IPS-18c (cell line): ENCODE results near the gene MAP3K21.

ENCODE experiments used
- H3K4me3 ChIP-seq: 2 replicates; pipeline ENCODE4 v1.7.0; 2013; ENCODE audit warnings: low read depth, mild to moderate bottlenecking, low read length, moderate library complexity; ENCODE audit not compliant: insufficient read depth
- H3K9me3 ChIP-seq: one replicate; pipeline ENCODE4 v1.6.1; 2013; ENCODE audit warnings: mild to moderate bottlenecking, low read length, moderate library complexity; ENCODE audit not compliant: control insufficient read depth, insufficient read depth

MAP3K21 gene

DNA sequence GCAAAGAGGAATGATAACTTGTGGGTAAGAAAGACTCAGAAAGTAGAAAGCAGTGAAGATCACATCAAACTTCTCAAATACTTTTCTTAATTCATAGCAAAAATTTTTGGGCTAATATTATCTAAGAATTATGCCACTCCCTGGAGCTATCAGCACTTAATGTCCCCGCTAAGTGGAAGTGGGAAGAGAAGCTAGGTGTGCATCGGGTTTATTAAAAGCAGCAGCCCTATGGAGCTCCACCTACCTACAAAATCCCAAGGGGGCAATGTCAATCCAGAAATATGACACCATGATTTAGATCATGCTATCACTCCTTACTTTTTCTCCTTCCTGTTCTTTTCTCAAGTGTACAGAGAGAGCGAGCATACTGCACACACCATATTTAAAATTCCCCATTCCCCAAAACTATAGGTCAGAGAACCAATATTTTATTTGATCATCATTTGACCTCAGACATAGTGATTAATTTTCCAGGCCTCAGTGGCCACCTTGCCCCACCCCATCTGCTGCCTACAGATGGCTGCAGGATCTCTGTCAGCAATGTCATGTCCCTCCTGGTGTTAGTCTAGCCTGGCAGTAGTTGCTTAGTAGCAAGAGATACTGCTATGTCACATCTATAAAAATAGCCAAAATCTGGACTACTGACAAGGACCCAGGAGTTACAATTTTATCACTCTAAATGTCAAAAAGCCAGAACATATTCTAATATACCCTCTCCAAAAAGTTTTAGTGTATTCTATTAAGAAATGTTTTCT, 66.6 kb downstream of the MAP3K21 start:
- Histone ChIP-seq H3K9me3 (no peaks in the 10 kb centered on the region), H3K4me3 (no peak overlapping the region)

DNA sequence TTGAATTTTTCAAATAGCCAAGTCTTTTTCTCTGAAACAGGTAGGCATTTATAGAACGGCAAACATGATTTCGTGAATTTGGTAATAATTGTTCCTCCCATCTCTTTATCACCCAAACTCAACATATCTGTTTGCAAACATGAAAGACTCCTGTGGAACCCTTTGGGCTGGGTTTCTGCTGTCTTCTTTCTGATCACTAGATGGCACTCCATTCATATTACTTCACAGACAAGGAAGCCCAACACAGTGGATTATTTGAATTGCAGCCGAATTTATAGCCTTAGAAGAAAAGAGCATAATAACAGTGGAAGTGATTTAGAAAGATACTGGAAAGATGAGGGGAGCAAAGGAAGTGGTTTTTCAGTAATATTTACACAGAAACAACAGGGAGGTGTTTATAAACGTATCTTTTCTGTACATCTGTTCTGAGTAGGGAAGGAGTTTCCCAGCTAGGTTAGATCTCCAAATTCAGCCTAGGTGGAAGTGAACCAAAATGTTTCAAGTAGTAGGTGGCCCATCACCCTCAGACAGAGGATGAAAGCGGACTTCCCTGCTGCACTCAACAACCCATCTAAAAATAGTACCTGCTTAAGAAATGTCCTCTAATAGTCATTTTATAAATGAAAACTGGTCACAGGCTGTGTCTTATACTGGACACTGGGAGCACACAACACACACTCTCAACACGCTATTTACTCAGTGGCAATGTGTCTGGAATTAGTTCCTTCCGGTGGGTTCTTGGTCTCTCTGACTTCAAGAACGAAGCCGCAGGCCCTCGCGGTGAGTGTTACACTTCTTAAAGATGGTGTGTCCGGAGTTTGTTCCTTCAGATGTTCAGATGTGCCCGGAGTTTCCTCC, 67.6 kb downstream of the MAP3K21 start:
- no peaks in the 10 kb centered on the region for H3K9me3 ChIP-seq
- no peak overlapping the region for H3K4me3 ChIP-seq

DNA sequence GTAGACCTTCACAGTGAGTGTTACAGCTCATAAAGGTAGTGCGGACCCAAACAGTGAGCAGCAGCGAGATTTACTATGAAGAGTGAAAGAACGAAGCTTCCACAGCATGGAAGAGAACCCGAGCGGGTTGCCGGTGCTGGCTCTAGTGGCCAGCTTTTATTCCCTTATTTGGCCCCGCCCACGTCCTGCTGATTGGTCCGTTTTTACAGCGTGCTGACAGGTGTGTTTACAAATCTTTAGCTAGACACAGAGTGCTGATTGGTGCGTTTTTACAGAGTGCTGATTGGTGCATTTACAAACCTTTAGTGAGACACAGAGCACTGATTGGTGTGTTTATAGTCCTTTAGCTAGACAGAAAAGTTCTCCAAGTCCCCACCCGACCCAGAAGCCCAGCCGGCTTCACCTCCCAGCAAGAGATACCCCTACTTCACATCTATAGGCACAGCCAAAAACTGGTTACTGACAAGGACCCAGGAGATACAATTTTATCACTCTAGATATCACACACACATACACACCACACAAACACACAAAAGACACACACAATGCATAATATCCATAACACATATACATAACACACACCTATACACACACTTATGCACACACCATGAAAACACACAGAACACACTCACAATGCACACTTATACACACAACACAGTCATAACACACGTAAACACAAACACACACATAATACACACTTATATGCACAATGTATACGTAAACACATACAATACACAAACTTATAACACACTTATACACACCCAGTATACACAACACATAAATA, 68.5 kb downstream of the MAP3K21 start:
- Histone ChIP-seq H3K9me3 (no peaks in the 10 kb centered on the region), H3K4me3 (no peak overlapping the region)

DNA sequence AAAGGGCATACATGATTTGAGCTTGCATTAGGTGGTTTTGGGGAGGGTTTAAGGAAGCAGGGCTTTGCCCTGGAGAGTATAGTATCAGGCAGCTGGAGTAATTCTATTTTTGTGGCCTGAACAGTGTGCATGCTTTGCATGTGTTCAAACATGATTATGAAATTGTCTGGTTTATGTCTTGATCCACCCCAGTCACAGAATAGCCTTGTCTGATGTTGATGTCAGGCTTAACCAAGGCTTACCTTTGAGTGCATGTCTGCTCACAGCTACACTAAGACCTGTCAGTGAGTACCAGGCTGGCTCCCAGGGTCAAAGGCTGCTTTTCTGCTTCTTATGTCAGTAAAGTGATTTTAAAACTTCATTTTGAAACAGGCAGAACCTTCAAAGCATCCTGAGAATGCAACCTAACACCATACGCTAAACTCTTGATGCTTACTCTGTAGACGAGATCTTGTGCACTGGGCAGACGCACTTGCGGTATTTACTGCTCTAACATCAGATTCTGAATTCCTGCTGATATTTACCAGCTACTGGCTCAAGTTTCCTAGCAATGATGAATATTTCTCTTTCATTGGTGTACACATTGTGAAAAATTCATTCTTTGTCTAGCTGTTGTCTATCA, 78.9 kb downstream of the MAP3K21 start:
- Histone ChIP-seq H3K9me3 (no peaks in the 10 kb centered on the region), H3K4me3 (no peak overlapping the region)

DNA sequence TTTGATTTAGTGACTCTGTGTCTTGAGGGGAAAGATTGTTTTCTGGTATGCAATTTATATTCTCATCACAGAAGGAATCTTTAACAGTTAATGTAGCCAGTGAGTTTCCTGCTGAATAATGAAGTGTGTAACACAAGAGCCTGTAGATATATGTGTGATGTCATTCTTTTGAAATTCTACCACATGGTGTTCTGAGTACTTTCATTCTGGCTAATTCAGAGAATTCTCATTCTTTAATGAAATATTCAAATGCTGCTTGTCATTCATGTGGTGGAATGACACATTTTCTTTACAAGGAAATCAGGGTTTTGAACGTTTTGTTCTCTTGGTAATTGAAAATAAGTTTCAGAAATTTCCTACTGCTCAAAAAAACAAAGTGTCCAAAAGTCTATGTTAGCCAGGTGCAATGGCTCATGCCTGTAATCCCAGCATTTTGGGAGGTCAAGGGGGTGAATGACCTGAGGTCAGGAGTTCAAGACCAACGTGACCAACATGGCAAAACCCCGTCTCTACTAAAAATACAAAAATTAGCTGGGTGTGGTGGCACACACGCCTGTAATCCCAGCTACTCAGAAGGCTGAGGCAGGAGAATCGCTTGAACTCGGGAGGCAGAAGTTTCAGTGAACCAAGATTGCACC, 79.6 kb downstream of the MAP3K21 start:
- Histone ChIP-seq H3K4me3 (no peak overlapping the region), H3K9me3 (no peaks in the 10 kb centered on the region)

DNA sequence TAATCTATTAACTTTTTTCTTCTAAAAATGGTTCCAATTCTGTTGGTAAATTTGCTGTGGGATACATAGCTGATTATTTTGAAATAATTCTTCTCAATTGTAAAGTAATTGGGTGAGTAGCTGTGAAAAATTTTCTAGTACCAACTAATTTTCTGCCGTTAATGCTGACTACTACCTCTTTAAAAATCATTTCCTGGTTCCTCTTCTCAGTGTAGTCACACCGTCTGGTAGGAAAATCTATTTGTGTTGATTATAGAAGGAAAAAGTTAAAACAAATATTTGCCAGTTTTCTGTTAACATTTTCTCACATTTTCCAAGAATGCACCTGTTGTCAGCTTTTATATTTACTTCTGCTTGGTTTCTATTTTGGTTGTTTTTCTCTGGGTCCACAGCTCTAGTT, 82.0 kb downstream of the MAP3K21 start:
- Histone ChIP-seq H3K4me3 (no peak overlapping the region), H3K9me3 (no peaks in the 10 kb centered on the region)

DNA sequence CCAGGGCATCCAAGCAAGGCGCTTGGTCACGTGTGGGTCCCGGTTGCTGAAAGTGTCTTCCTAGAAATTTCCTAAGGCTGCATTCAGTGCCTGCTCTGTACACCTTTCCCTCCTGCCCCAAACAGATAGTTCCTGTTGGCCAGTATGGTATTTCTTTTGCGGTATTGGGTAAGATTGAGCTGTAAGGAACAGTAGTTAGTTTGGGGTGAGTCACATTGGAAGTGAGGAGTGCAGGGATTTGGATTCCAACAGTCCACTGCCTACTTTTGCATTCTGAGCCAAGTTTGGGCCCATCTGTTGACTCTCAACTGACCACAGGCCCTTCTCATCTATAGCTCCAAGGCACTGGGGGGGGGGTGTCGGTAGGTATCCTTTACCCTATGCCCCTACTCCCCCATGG, 83.4 kb downstream of the MAP3K21 start:
- Histone ChIP-seq H3K9me3 (no peaks in the 10 kb centered on the region), H3K4me3 (no peak overlapping the region)

DNA sequence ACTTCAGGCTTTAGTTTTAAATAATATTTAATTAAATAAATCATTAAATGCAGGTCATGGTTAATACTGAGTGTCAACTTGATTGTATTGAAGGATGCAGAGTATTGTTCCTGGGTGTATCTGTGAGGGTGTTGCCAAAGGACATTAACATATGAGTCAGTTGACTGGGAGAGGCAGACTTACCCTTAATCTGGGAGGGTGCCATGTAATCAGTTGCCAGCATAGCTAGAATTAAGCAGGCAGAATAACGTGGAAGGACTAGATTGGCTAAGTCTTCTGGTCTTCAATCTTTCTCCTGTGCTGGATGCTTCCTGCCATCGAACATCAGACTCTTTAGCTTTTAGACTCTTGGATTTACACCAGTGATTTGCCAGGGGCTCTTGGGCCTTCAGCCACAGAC, 85.3 kb downstream of the MAP3K21 start:
- H3K9me3 ChIP-seq = no peaks in the 10 kb centered on the region

DNA sequence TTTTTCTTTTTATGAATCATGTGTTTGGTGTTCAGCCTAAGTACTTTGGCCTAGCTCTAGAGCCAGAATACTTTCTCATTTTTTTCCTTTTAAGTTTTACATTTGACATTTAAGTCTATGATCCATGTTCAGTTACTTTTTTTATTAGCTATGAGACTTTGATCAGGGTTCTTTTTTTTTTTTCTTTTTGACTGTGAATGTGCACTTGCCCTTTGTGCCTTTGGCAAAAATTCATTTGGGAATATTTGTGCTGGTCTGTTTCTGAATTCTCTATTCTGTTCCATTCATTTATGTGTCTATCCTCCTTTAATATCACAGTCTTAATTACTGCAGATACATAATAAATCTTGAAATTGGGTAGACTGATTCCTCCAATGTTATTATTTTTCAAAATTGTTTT, 93.8 kb downstream of the MAP3K21 start:
- Histone ChIP-seq H3K9me3 (no peaks in the 10 kb centered on the region), H3K4me3 (no peak overlapping the region)

More for the DNA sequence above, 85.3 kb downstream of the MAP3K21 start:
- H3K4me3 ChIP-seq = no peak overlapping the region

DNA sequence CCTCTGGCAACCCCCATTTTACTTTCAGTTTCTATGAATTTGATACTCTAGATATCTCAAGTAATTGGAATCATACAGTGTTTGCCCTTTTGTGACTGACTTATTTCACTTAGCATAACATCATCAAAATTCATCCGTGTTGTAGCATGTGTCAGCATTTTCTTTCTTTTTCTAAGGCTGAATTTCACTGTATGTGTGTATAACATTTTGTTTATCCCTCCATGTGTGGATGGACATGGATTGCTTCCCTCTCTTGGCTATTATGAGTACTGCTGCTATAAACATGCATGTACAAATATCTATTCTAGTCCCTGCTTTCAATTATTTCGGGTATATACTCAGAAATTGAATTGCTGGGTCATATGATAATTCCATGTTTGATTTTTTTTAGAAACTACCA, 97.3 kb downstream of the MAP3K21 start:
- Histone ChIP-seq H3K9me3 (no peaks in the 10 kb centered on the region), H3K4me3 (no peak overlapping the region)

DNA sequence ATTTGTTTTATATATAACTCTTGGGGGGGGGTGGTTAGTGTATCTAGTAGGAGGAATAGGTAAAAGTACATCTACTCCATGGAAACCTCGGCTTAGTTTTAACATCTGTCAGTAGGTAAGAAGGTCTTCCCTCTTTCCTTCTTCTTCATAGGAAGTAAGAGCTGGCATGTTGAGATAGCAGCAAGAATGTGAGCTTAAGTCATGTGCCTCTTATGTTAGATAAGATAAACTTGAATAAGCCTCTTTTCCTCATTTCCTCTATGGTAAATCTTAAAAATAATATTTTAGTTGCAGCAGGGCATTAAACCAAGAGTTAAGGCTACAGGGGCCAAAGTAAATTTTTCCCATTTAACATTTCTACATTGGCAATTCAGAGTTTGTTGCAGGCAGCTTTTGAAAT, 100.4 kb downstream of the MAP3K21 start:
- no peak overlapping the region for H3K4me3 ChIP-seq
- H3K9me3 ChIP-seq = no peaks in the 10 kb centered on the region

DNA sequence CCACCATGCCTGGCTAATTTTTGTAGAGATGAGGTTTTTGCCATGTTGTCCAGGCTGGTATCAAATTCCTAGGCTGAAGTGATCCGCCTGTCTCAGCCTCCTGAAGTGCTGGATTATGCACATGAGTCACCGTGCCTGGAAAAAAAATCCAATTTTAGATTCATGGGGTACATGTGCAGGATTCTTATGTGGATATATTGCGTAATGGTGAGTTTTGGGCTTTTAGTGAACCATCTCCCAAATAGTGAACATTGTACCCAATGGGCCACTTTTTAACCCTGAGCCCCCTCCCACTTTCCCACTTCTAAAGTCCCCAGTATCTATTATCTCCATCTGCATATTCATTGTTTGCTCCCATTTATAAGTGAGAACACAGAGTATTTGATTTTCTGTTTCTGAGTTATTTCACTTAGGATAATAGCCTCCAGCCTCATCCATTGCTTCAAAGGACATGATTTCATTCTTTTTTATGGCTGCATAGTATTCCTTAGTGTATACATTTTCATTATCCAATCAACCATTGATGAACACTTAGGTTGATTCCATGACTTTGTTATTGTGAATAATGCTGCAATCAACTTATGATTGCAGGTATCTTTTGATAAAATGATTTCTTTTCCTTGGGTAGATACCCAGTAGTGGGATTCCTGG, 104.4 kb downstream of the MAP3K21 start:
- H3K4me3 ChIP-seq = no peak overlapping the region
- H3K9me3 ChIP-seq = no peaks in the 10 kb centered on the region

DNA sequence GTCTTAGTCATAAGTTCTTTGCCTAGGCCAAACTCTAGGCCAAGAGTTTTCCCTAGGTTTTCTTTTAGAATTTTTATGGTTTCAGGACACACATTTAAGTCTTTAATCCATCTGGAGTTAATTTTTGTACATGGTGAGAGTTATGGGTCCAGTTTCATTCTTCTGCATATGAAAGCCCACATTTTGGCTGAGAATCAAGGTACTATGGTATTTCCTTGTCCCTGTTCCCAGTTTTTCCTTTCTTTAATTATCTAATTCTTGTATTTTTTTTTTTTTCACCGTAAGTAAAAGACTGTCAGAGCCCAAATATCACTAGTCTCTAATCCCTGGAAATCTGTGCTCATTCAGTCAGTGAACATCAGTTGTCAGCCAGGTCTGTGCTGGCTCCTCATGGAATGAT, 105.4 kb downstream of the MAP3K21 start:
- H3K9me3 ChIP-seq = no peaks in the 10 kb centered on the region
- no peak overlapping the region for H3K4me3 ChIP-seq

DNA sequence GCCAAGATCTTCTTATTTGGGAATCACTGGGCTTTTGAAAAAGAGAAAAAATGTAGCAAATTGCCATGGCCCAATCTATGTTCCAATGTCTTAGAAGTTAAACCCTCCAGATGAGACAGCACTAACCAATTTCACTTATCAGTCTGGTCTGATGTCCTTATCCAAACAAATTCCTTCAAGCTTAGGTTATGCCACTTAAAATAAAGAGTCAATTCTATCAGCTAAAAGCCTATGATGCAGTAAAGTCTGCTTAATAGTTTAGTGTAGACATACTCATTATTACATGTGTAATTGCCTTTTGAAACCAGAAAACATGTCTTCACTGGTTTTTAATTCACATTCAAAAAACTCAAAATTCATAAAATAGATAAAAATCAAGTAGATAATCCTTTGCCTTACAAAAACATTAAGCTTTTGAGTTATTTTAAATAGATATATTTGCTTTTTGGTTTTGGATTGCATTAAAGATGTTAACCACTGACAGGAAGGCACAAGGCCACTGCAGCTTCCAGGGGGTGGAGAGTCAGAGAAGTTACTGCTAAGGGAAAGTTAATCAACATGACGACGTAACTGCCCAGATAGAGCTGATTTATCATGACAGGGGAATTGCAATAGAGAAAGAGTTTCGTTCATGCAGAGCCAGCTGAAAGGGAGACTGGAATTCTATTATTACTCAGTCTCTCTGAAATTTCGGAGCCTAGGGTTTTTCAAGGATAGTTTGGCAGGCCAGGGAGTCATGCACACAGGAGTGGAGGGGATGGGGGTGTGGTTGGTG, 106.1 kb downstream of the MAP3K21 start:
- H3K4me3 ChIP-seq = no peak overlapping the region
- H3K9me3 ChIP-seq = no peaks in the 10 kb centered on the region
